ENCODE data around the gene ZG16B.

- TF ChIP-seq TEAD4 (IDR thresholded peaks at IDR 0.05; ENCODE audit: low read depth, low read length) (no peak), EZH2 (IDR thresholded peaks at IDR 0.05; ENCODE audit: low read depth, low read length, severe bottlenecking) (no peak), CTCF (IDR thresholded peaks at IDR 0.05; ENCODE audit: control extremely low read depth in 1 of 3, insufficient read depth in 1 of 3, low read depth in 1 of 3, low read length in 3 of 3) (no peak), CEBPB (IDR thresholded peaks at IDR 0.05; ENCODE audit: low read depth, low read length) (no peak), MAX (IDR thresholded peaks at IDR 0.05) (no peak), ATF2 (IDR thresholded peaks at IDR 0.05; ENCODE audit: low read length) (no peak), RAD21 (IDR thresholded peaks at IDR 0.05 in 1 of 2, conservative IDR thresholded peaks at IDR 0.05 in 1 of 2; ENCODE audit: low read depth in 2 of 2, low read length in 2 of 2) (no peak), POLR2AphosphoS5 (IDR thresholded peaks at IDR 0.05; ENCODE audit: low read depth, low read length) (no peak)
Observed at GRCh38 chr16:2871926-2872325, 41.8 kb downstream of the ZG16B start.

All from H1 (cell line).